ENCODE data around the gene ISG20.

The ISG20 gene

DNA sequence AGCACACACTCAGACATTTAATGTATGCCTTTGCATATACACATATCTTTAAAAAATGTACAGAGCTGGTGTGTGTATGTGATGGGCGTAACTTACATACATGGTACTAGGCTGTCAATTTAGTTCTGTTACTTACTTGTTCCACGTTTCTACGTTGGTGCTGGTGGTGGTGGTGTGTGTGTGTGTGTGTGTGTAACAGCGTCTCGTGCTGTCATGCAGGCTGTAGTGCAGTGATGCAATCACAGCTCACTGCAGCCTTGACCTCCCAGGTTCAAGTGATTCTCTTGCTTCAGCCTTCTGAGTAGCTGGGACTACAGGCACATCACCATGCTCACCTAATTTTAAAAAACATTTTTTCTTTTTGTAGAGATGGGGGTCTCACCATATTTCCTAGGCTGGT lies 64.2 kb downstream of the ISG20 start:
- no peak for DNase-seq (ENCODE audit: low read depth, low spot score)
- Histone ChIP-seq H3K9ac (ENCODE audit: insufficient read length, low read depth) (no peak overlapping the region), H3K27me3 (ENCODE audit: insufficient read depth, insufficient read length) (peaks cover 66% of the 10 kb centered on the region), H3K4me1 (ENCODE audit: insufficient read depth, insufficient read length) (no peaks in the 10 kb centered on the region), H3K4me3 (ENCODE audit: insufficient read length, low read depth) (no peak overlapping the region), H3K36me3 (ENCODE audit: insufficient read depth, insufficient read length, low read length) (no peaks in the 10 kb centered on the region), H3K9me3 (ENCODE audit: insufficient read depth, low read length) (no peaks in the 10 kb centered on the region)
- TF ChIP-seq YY1 (IDR thresholded peaks at IDR 0.05; ENCODE audit: insufficient read depth, insufficient read length), result no peak
- no peak for TF ChIP-seq ZNF274 (IDR thresholded peaks at IDR 0.05; ENCODE audit: low read depth, low read length)
- no peak for TF ChIP-seq SUZ12 (IDR thresholded peaks at IDR 0.05; ENCODE audit: extremely low read depth, insufficient read depth, insufficient read length)

DNA sequence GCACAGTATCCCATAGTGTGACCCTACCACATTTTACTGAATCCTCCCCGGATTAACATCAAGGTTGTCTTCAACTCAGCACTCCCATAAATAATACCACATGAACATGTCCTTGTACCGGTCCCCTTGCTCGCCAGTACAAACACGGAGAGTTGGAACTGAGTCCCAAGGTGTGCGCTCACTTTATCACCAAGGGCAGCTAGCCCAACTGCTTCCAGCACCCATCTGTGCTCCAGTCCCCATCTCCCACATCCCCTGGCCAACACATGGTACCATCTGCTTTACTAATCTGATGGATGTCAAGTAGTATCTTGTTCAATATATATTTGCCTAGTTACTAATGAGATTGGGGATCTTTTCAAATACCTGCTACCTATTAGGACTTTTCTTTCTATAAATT lies 64.7 kb downstream of the ISG20 start:
- H3K4me3 ChIP-seq (ENCODE audit: insufficient read length, low read depth), result no peak overlapping the region
- no peaks in the 10 kb centered on the region for H3K36me3 ChIP-seq (ENCODE audit: insufficient read depth, insufficient read length, low read length)
- DNase-seq (ENCODE audit: low read depth, low spot score), result no peak
- H3K9ac ChIP-seq (ENCODE audit: insufficient read length, low read depth), result no peak overlapping the region
- no peaks in the 10 kb centered on the region for H3K9me3 ChIP-seq (ENCODE audit: insufficient read depth, low read length)
- TF ChIP-seq ZNF274 (IDR thresholded peaks at IDR 0.05; ENCODE audit: low read depth, low read length), result no peak
- H3K27me3 ChIP-seq (ENCODE audit: insufficient read depth, insufficient read length), result peaks cover 63% of the 10 kb centered on the region
- no peaks in the 10 kb centered on the region for H3K4me1 ChIP-seq (ENCODE audit: insufficient read depth, insufficient read length)

DNA sequence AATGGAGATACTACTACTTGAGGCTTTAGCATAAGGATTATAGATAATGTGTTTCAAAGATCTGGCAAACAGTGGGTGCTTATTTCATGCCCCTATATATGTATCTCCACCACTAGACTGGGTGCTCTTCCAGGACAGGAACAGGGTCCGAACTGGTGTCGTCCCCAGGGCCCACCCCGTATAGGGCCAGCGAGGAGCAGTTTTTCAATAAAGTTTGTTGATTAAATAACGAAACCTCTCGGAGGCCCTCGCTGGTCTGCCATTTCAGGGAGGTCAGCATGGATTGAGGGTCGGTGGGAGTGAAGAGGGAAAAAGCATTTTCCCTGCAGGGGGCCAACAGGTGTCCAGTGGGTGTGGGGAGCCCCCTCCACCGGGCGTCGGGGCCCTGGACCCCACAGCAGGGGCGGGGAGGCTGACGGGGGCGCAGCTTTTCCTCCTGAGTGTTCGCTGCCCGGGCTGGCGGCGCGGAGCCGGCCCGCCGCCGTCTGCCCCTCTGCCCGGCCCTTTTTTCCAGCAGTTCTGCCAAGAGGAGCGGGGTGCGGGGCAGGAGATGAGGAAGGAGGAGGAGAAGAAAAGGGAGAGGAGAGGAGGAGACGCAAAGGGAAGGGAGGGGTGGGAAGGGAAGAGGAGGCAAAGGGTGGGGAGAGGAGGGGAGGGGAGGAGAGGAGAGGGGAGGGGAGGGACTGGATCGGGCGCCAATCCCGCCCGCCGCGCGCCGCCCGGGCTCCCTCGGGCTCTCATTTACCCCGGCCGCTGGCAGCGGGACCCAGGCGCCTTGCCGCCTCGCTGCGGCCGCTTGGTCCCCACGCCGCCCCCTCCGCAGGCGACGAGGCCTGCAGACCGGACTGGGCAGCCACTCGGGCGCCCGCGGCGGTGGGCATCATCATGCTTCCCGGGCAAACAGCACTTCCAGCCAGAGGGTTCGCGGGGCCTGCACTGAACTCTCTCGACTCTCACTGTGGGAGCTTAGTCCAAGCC lies 66.3 kb downstream of the ISG20 start:
- Histone ChIP-seq H3K9ac (ENCODE audit: insufficient read length, low read depth) (peak overlapping the region; percentile 72), H3K4me3 (ENCODE audit: insufficient read length, low read depth) (peak overlapping the region; percentile 48)

DNA sequence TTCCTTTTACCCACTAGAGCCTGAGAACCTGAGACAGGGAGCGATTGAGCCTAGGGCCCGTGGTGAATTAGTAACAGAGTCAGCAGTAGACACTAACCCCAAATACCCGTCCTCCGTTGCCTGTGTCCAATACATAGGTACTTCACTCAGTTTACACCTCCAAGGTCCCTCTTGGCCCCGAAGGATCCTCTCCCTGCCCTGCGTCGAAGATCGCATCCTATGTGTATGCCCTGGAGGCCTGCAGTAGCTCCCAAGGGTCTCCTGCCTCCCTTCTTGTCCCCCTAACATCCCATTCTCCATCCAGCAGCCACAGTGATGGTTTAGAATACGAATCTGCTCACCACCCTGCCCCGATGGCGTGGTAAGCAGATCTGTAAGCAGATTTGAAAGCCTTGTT lies 67.0 kb downstream of the ISG20 start:
- Histone ChIP-seq H3K36me3 (ENCODE audit: insufficient read depth, insufficient read length, low read length) (no peaks in the 10 kb centered on the region), H3K4me3 (ENCODE audit: insufficient read length, low read depth) (peak overlapping the region; percentile 48), H3K9ac (ENCODE audit: insufficient read length, low read depth) (peak overlapping the region; percentile 57), H3K27me3 (ENCODE audit: insufficient read depth, insufficient read length) (peaks cover 51% of the 10 kb centered on the region), H3K9me3 (ENCODE audit: insufficient read depth, low read length) (no peaks in the 10 kb centered on the region), H3K4me1 (ENCODE audit: insufficient read depth, insufficient read length) (peaks cover 2% of the 10 kb centered on the region)
- DNase-seq (ENCODE audit: low read depth, low spot score), result no peak
- TF ChIP-seq SUZ12 (IDR thresholded peaks at IDR 0.05; ENCODE audit: extremely low read depth, insufficient read depth, insufficient read length), result no peak
- TF ChIP-seq ZNF274 (IDR thresholded peaks at IDR 0.05; ENCODE audit: low read depth, low read length), result no peak
- no peak for TF ChIP-seq YY1 (IDR thresholded peaks at IDR 0.05; ENCODE audit: insufficient read depth, insufficient read length)

More for the DNA sequence above, 66.3 kb downstream of the ISG20 start:
- H3K9me3 ChIP-seq (ENCODE audit: insufficient read depth, low read length), result no peaks in the 10 kb centered on the region
- no peak for DNase-seq (ENCODE audit: low read depth, low spot score)
- H3K4me1 ChIP-seq (ENCODE audit: insufficient read depth, insufficient read length), result peaks cover 2% of the 10 kb centered on the region
- TF ChIP-seq YY1 (IDR thresholded peaks at IDR 0.05; ENCODE audit: insufficient read depth, insufficient read length), result no peak
- no peak for TF ChIP-seq SUZ12 (IDR thresholded peaks at IDR 0.05; ENCODE audit: extremely low read depth, insufficient read depth, insufficient read length)
- no peak for TF ChIP-seq ZNF274 (IDR thresholded peaks at IDR 0.05; ENCODE audit: low read depth, low read length)
- H3K27me3 ChIP-seq (ENCODE audit: insufficient read depth, insufficient read length), result peaks cover 53% of the 10 kb centered on the region
- H3K36me3 ChIP-seq (ENCODE audit: insufficient read depth, insufficient read length, low read length), result no peaks in the 10 kb centered on the region

All from NT2/D1 (cell line).